Keratinocyte (primary cell): ENCODE results near the gene RNF4. TPM values are rescaled to one million over a fixed set of nuclear protein-coding genes. Genes with fewer than 3 reads are reported as not detected.

Source experiments
- DNase-seq: peaks from one replicate; pipeline ENCODE4 v3.0.0-alpha.2; 2011; ENCODE audit warnings: low read depth, missing footprints, low spot score
- FAIRE-seq: peaks from 2 replicates; lab custom pipeline; 2011; peaks lifted over from hg19 to GRCh38; lab: Jason Lieb, UNC
- H2AFZ ChIP-seq: 2 replicates; pipeline ENCODE4 v1.6.0; 2012; ENCODE audit warnings: low read length, control low read depth, inconsistent platforms; ENCODE audit not compliant: control insufficient read depth
- H3K27ac ChIP-seq: 2 replicates; pipeline ENCODE4 v1.5.1; 2011; ENCODE audit warnings: low read length; ENCODE audit not compliant: control insufficient read depth, insufficient read depth
- H3K27me3 ChIP-seq: 3 replicates; pipeline ENCODE4 v1.6.0; 2011; ENCODE audit warnings: low read length; ENCODE audit not compliant: control insufficient read depth, insufficient read depth; ENCODE audit errors: extremely low read depth
- H3K36me3 ChIP-seq, 2 experiments: 2 replicates in 1 of 2; 3 replicates in 1 of 2; pipeline ENCODE4 v1.5.1; 2011; ENCODE audit warnings: low read length in 2 of 2, mild to moderate bottlenecking in 1 of 2; ENCODE audit not compliant: control insufficient read depth in 2 of 2, insufficient read depth in 2 of 2; ENCODE audit errors: extremely low read depth in 1 of 2
- H3K4me1 ChIP-seq: 3 replicates; pipeline ENCODE4 v1.5.1; 2011; ENCODE audit warnings: low read length; ENCODE audit not compliant: control insufficient read depth, insufficient read depth; ENCODE audit errors: extremely low read depth
- H3K4me2 ChIP-seq: 3 replicates; pipeline ENCODE4 v1.6.0; 2011; ENCODE audit warnings: low read depth, low read length; ENCODE audit not compliant: control insufficient read depth, insufficient read depth; ENCODE audit errors: extremely low read depth
- H3K4me3 ChIP-seq, 3 experiments: fragments of 200-600 bp in 1 of 3; sonication (generic) in 1 of 3; 2 replicates in 2 of 3; 3 replicates in 1 of 3; pipeline ENCODE4 v1.5.1; 2011 to 2016; ENCODE audit warnings: low read length in 3 of 3, mild to moderate bottlenecking in 3 of 3, control low read depth in 2 of 3, inconsistent platforms in 1 of 3, low read depth in 1 of 3, mixed read lengths in 1 of 3, mixed run types in 1 of 3, moderate library complexity in 1 of 3; ENCODE audit not compliant: control insufficient read depth in 2 of 3, insufficient read depth in 2 of 3; ENCODE audit errors: extremely low read depth in 1 of 3
- H3K79me2 ChIP-seq: 2 replicates; pipeline ENCODE4 v1.6.0; 2012; ENCODE audit warnings: low read length; ENCODE audit not compliant: control insufficient read depth, insufficient read depth
- H3K9ac ChIP-seq: 3 replicates; pipeline ENCODE4 v1.6.0; 2011; ENCODE audit warnings: low read length; ENCODE audit not compliant: control insufficient read depth, insufficient read depth; ENCODE audit errors: extremely low read depth
- H3K9me1 ChIP-seq: 3 replicates; pipeline ENCODE4 v1.6.0; 2011; ENCODE audit warnings: low read length; ENCODE audit not compliant: control insufficient read depth, insufficient read depth; ENCODE audit errors: extremely low read depth
- H3K9me3 ChIP-seq: 2 replicates; pipeline ENCODE4 v1.5.1; 2012; ENCODE audit warnings: low read depth, low read length; ENCODE audit not compliant: control insufficient read depth
- H4K20me1 ChIP-seq: 3 replicates; pipeline ENCODE4 v1.6.0; 2011; ENCODE audit warnings: low read length; ENCODE audit not compliant: control insufficient read depth, insufficient read depth; ENCODE audit errors: extremely low read depth
- EZH2 ChIP-seq: IDR thresholded peaks from one replicate; pipeline ENCODE4 v1.6.1; 2012; ENCODE audit warnings: inconsistent platforms, mild to moderate bottlenecking, low read length, moderate library complexity
- dilution Hi-C: fragments of 300-500 bp; cut with MboI; formaldehyde crosslinking; loops from one replicate; pipeline ENCODE4 v1.7.0; 2020; ENCODE audit warnings: low sequenced_read_pairs; ENCODE audit not compliant: extremely low pct_ligation_motif_present
- polyA plus RNA-seq, 5 experiments: library from polyadenylated mRNA; depleted of rRNA in 3 of 5; stranded (reverse) in 3 of 5; stranded (forward) in 1 of 5; unstranded in 1 of 5; fragments of >200 nt; gene quantifications; 1 replicate in 1 of 5; 2 replicates in 3 of 5; 3 replicates in 1 of 5; pipeline versions ENCODE4 v1.2.1 to v1.2.3, GENCODE V29; 2011 to 2012; ENCODE audit warnings: missing spikeins in 2 of 5, low read depth in 1 of 5, low replicate concordance in 1 of 5
- TF ChIP-seq, protein P1 (sequence below), 3 experiments: IDR thresholded peaks in 1 of 3; conservative IDR thresholded peaks in 1 of 3; optimal IDR thresholded peaks in 1 of 3; 2 replicates in 2 of 3; 3 replicates in 1 of 3; pipeline versions ENCODE3 to v1.5.1; 2011; ENCODE audit warnings: low read length in 3 of 3, mild to moderate bottlenecking in 3 of 3, moderate library complexity in 2 of 3, control low read depth in 1 of 3, inconsistent platforms in 1 of 3; ENCODE audit not compliant: insufficient read depth in 2 of 3; ENCODE audit errors: extremely low read depth in 1 of 3

RNF4 gene
- polyA plus RNA-seq, 1 donor (not counting 4 experiments of a cell fraction or from before 2014, with no cell fraction given), result 63.6 TPM

DNA sequence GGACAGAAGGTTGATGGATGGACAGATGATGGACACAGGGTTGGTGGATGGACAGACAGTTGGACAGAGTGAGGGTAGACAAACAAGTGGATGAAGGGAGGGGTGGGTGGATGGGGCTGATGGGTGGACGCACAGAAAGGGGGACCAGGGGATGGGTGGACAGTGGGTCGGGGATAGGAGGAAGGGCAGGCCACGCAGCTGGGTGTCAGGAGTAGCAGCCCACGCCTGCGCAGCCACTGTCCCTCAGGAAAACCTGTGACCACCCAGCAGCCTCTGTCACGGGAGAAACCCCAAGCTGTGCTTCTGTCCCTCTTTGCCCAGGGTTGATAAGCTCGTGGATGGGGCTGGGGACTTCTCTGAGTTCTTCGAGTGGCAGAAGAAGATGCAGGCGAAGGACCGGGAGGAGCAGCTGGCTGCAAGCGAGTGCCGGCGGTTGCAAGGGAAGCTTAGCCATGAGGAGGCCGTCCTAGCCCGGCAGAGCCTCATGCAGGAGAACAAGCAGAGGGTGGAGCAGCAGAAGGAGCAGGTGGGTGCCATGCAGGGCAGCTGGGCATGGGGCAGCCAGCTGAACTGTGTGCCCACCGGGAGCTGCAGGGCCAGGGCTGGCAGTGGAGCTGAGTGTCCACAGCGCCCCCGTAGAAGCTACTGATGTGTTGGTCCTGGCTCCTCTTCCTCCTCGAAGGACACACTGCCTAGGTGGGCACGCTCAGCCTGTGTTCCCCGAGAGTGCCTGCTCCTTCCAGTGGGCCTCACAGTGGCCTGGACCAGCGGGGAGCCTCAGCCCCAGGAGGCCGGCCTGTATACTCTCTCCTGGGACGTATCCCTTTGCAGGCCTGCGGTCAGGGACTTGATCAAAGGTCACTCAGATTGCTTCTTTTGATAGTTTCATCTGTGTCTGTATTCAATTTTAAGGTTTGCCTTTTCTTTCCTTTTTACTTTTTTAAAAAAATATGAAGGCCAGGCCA lies 16.8 kb upstream of the RNF4 start:
- H3K4me2 ChIP-seq, result no peak overlapping the region
- FAIRE-seq, result no peak
- H4K20me1 ChIP-seq, result no peaks in the 10 kb centered on the region
- H3K4me1 ChIP-seq, result no peaks in the 10 kb centered on the region
- no peak overlapping the region for H2AFZ ChIP-seq
- no peaks in the 10 kb centered on the region for H3K79me2 ChIP-seq
- no peak for DNase-seq
- TF ChIP-seq, protein P1, sequence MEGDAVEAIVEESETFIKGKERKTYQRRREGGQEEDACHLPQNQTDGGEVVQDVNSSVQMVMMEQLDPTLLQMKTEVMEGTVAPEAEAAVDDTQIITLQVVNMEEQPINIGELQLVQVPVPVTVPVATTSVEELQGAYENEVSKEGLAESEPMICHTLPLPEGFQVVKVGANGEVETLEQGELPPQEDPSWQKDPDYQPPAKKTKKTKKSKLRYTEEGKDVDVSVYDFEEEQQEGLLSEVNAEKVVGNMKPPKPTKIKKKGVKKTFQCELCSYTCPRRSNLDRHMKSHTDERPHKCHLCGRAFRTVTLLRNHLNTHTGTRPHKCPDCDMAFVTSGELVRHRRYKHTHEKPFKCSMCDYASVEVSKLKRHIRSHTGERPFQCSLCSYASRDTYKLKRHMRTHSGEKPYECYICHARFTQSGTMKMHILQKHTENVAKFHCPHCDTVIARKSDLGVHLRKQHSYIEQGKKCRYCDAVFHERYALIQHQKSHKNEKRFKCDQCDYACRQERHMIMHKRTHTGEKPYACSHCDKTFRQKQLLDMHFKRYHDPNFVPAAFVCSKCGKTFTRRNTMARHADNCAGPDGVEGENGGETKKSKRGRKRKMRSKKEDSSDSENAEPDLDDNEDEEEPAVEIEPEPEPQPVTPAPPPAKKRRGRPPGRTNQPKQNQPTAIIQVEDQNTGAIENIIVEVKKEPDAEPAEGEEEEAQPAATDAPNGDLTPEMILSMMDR (optimal IDR thresholded peaks at IDR 0.05 in 1 of 3, IDR thresholded peaks at IDR 0.05 in 1 of 3, conservative IDR thresholded peaks at IDR 0.05 in 1 of 3; ENCODE audit: extremely low read depth in 1 of 3, insufficient read depth in 2 of 3, low read length in 3 of 3), result no peak
- TF ChIP-seq EZH2, result no peak
- no peaks in the 10 kb centered on the region for H3K36me3 ChIP-seq
- dilution Hi-C loops, result no loop called here
- no peak overlapping the region for H3K27ac ChIP-seq
- no peaks in the 10 kb centered on the region for H3K9me1 ChIP-seq
- H3K4me3 ChIP-seq, result no peak overlapping the region
- no peaks in the 10 kb centered on the region for H3K9me3 ChIP-seq
- peaks cover 11% of the 10 kb centered on the region for H3K27me3 ChIP-seq
- H3K9ac ChIP-seq, result no peak overlapping the region

DNA sequence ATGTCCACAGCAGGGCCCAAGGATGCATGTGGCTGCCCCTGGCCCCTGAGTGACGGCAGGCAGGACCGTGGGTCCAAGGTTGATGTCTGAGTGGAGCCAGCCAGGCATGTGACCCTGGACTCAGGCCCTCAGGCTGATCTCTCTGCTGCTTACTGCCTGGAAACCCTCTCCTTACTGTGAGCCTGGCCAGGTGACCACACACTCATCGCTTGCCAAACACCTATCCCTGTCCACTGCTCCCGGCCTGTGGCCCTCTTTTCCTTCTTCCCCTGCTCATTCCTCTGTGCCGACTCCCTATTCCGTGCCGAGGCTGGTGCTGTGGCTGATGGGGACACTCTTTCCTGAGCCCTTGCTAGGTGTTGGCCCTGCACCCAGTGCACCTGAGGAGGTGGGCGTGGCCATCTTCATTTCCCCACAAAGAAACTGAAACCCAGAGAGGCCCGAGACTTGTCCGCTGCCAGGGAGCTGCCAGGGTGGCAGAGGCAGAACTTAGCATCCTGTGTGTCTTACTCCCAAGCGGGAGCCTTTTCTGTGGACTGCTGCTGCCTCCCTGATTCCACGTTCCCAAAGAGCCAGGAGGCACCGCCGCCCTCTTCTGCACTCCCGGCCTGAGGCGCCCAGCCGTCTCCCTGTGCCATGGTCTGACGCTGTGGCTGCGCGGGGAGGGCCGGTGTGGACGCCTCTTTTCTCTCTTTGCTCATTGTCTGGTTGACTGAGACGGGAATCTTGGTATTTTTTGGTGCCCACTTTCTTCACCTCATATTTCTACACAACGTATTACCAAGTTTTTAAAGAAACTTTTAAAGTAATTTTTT lies 11.2 kb upstream of the RNF4 start:
- H4K20me1 ChIP-seq, result no peaks in the 10 kb centered on the region
- H3K9me3 ChIP-seq, result no peaks in the 10 kb centered on the region
- dilution Hi-C loops, result no loop called here
- no peak overlapping the region for H3K4me2 ChIP-seq
- H3K79me2 ChIP-seq, result no peaks in the 10 kb centered on the region
- no peaks in the 10 kb centered on the region for H3K4me1 ChIP-seq
- DNase-seq (no peak), FAIRE-seq (no peak)
- H3K9ac ChIP-seq, result no peak overlapping the region
- H3K27ac ChIP-seq, result no peak overlapping the region
- no peaks in the 10 kb centered on the region for H3K36me3 ChIP-seq
- TF ChIP-seq, protein P1 (optimal IDR thresholded peaks at IDR 0.05 in 1 of 3, IDR thresholded peaks at IDR 0.05 in 1 of 3, conservative IDR thresholded peaks at IDR 0.05 in 1 of 3; ENCODE audit: extremely low read depth in 1 of 3, insufficient read depth in 2 of 3, low read length in 3 of 3), result no peak
- TF ChIP-seq EZH2, result no peak
- H3K27me3 ChIP-seq, result peaks cover 30% of the 10 kb centered on the region
- H3K4me3 ChIP-seq, result no peak overlapping the region
- no peak overlapping the region for H2AFZ ChIP-seq
- no peaks in the 10 kb centered on the region for H3K9me1 ChIP-seq
